GM21360 (cell line): Measurements from ENCODE around the gene LIPF.
"Not testable (repeated sequence)": the region's sequence is repeated elsewhere in the genome, so short reads cannot be mapped to it uniquely, and the experiment has no call there.

Experiments
- ATAC-seq: cut with Tn5 transposase; IDR thresholded peaks from one replicate; pipeline ENCODE4 v1.9.1; 2021; ENCODE audit warnings: mild to moderate bottlenecking, moderate library complexity; ENCODE audit not compliant: unreplicated experiment

LIPF gene

GRCh38 chr10:88676283-88677060 is 12.2 kb downstream of the LIPF start:
- ATAC-seq = no peak

- no peak for ATAC-seq
Measured at GRCh38 chr10:88680958-88681357, 16.7 kb downstream of the LIPF start.

- no peak for ATAC-seq
Measured at GRCh38 chr10:88682491-88682890, 18.2 kb downstream of the LIPF start.

GRCh38 chr10:88687853-88688467 is 23.7 kb downstream of the LIPF start:
- ATAC-seq = no peak

GRCh38 chr10:88689366-88689765 is 25.1 kb downstream of the LIPF start:
- no peak for ATAC-seq

GRCh38 chr10:88693392-88694020 is 29.3 kb downstream of the LIPF start:
- no peak for ATAC-seq

- ATAC-seq = no peak
Measured at GRCh38 chr10:88702848-88703597, 38.8 kb downstream of the LIPF start.

- ATAC-seq = no peak
Measured at GRCh38 chr10:88705958-88706357, 41.7 kb downstream of the LIPF start, which contains the start of gene LIPK. LIPK (plus strand) TSS chr10:88706249; CDS start chr10:88724544, 18,295 bp downstream.

- ATAC-seq = no peak
Measured at GRCh38 chr10:88707429-88708155, 43.4 kb downstream of the LIPF start.

- ATAC-seq = not testable (repeated sequence)
Measured at GRCh38 chr10:88709361-88709760, 45.1 kb downstream of the LIPF start.

GRCh38 chr10:88715517-88715916 is 51.3 kb downstream of the LIPF start:
- no peak for ATAC-seq

- no peak for ATAC-seq
Measured at GRCh38 chr10:88721392-88721791, 57.1 kb downstream of the LIPF start.

- ATAC-seq = no peak
Measured at GRCh38 chr10:88725798-88726197, 61.6 kb downstream of the LIPF start.

GRCh38 chr10:88728107-88728763 is 64.0 kb downstream of the LIPF start:
- no peak for ATAC-seq
